HCT116 (cell line): ENCODE data around the gene ZNF451. TPM values are rescaled to one million over a fixed set of nuclear protein-coding genes. Genes with fewer than 3 reads are reported as not detected.

ENCODE experiments used
- ATAC-seq: fragments of 200-7000 bp; cut with Tn5 transposase; 2 replicates; pipeline ENCODE4 v1.9.1; 2020; ENCODE audit warnings: mild to moderate bottlenecking, moderate library complexity
- BruUV-seq: library from RNA; stranded (reverse); fragments of 400-500 nt; replicated peaks from 2 replicates; lab custom pipeline; 2021; lab: Mats Ljungman, UMichigan
- CTCF ChIA-PET: fragments of 300-600 bp; sonication (Branson Sonifier 250); formaldehyde crosslinking; loops from one replicate; lab custom pipeline; 2021; ENCODE audit warnings: antibody characterized with exemption; lab: Charles Lee
- POLR2A ChIA-PET: fragments of 300-600, 350-600 bp; sonication (Branson Sonifier 250); formaldehyde crosslinking; loops from one replicate; lab custom pipeline; 2021; ENCODE audit warnings: antibody characterized with exemption; lab: Charles Lee
- RAD21 ChIA-PET, 2 experiments: fragments of 300-600 bp; sonication (Branson Sonifier 250); formaldehyde crosslinking; loops; one replicate each; lab custom pipeline; 2023; ENCODE audit warnings: low total read pairs in 2 of 2; ENCODE audit not compliant: uncharacterized antibody in 2 of 2, unreplicated experiment in 2 of 2, low non-redundant PET in 1 of 2; lab: Charles Lee
- DNase-seq: peaks from one replicate; pipeline ENCODE4 v3.0.0-alpha.2; 2010; ENCODE audit warnings: low read depth, low spot score
- H2AFZ ChIP-seq: fragments of 200-600 bp; shearing (Covaris generic), sonication (generic); 2 replicates; pipeline ENCODE4 v1.6.1; 2017; ENCODE audit warnings: low read depth, mixed run types, mixed read lengths, antibody characterized with exemption, low read length; ENCODE audit not compliant: poor library complexity, severe bottlenecking
- H3K27ac ChIP-seq: 2 replicates; pipeline ENCODE4 v1.5.1; 2012; ENCODE audit warnings: low read depth, low read length
- H3K27me3 ChIP-seq: fragments of 200-600 bp; sonication (generic); 2 replicates; pipeline ENCODE4 v1.6.1; 2016; ENCODE audit warnings: mixed run types, low read length, mixed read lengths; ENCODE audit not compliant: insufficient read depth
- H3K36me3 ChIP-seq, 2 experiments: fragments of 200-500 bp in 1 of 2; fragments of 200-600 bp in 1 of 2; sonication (Bioruptor generic) in 1 of 2; sonication (generic) in 1 of 2; 2 replicates each; pipeline versions ENCODE4 v1.5.1 to v1.6.1; 2014 to 2016; ENCODE audit warnings: low read length in 2 of 2, inconsistent platforms in 1 of 2, mixed read lengths in 1 of 2, mixed run types in 1 of 2; ENCODE audit not compliant: insufficient read depth in 2 of 2, control insufficient read depth in 1 of 2
- H3K4me1 ChIP-seq, 2 experiments: fragments of 200-600 bp in 1 of 2; sonication (generic) in 1 of 2; 2 replicates each; pipeline versions ENCODE4 v1.5.1 to v1.6.1; 2012 to 2017; ENCODE audit warnings: low read length in 2 of 2, inconsistent platforms in 1 of 2, mild to moderate bottlenecking in 1 of 2, mixed read lengths in 1 of 2, mixed run types in 1 of 2, moderate library complexity in 1 of 2; ENCODE audit not compliant: insufficient read depth in 2 of 2, control insufficient read depth in 1 of 2
- H3K4me2 ChIP-seq: fragments of 200-600 bp; sonication (generic); 2 replicates; pipeline ENCODE4 v1.6.1; 2017; ENCODE audit warnings: mixed run types, low read length, mixed read lengths
- H3K4me3 ChIP-seq, 2 experiments: fragments of 200-600 bp in 1 of 2; sonication (generic) in 1 of 2; replicated peaks in 1 of 2; 2 replicates each; pipeline ENCODE4 v1.5.1; 2011 to 2016; ENCODE audit warnings: low read length in 2 of 2, control low read depth in 1 of 2, low read depth in 1 of 2, mild to moderate bottlenecking in 1 of 2, mixed read lengths in 1 of 2, mixed run types in 1 of 2
- H3K79me2 ChIP-seq: fragments of 200-600 bp; sonication (generic); 2 replicates; pipeline ENCODE4 v1.6.1; 2017; ENCODE audit warnings: mild to moderate bottlenecking, mixed run types, low read length, moderate library complexity, mixed read lengths; ENCODE audit not compliant: insufficient read depth
- H3K9ac ChIP-seq: fragments of 200-600 bp; sonication (generic); 2 replicates; pipeline ENCODE4 v1.6.1; 2016; ENCODE audit warnings: low read length, mixed read lengths
- H3K9me2 ChIP-seq: fragments of 200-600 bp; sonication (generic), shearing (Covaris generic); 2 replicates; pipeline ENCODE4 v1.6.1; 2017; ENCODE audit warnings: mixed run types, mild to moderate bottlenecking, moderate library complexity; ENCODE audit not compliant: insufficient read depth
- H3K9me3 ChIP-seq, 2 experiments: fragments of 200-500 bp in 1 of 2; fragments of 200-600 bp in 1 of 2; sonication (Bioruptor generic) in 1 of 2; sonication (generic) in 1 of 2; 2 replicates each; pipeline ENCODE4 v1.6.1; 2014 to 2017; ENCODE audit warnings: low read length in 2 of 2, mixed read lengths in 2 of 2, inconsistent platforms in 1 of 2, low read depth in 1 of 2, mild to moderate bottlenecking in 1 of 2, mixed run types in 1 of 2, moderate library complexity in 1 of 2; ENCODE audit not compliant: control insufficient read depth in 1 of 2, insufficient read depth in 1 of 2
- H4K20me1 ChIP-seq: fragments of 200-600 bp; sonication (generic), shearing (Covaris generic); 2 replicates; pipeline ENCODE4 v1.6.1; 2017; ENCODE audit warnings: mixed run types, mild to moderate bottlenecking, moderate library complexity; ENCODE audit not compliant: insufficient read depth
- CEBPB ChIP-seq: IDR thresholded peaks from 2 replicates; pipeline ENCODE4 v1.6.1; 2012; ENCODE audit warnings: low read depth
- EGR1 ChIP-seq: IDR thresholded peaks from 2 replicates; pipeline ENCODE4 v1.6.1; 2012; ENCODE audit warnings: low read depth
- EZH2phosphoT487 ChIP-seq: fragments of 200-600 bp; IDR thresholded peaks from 2 replicates; pipeline ENCODE4 v1.6.1; 2018; ENCODE audit warnings: antibody characterized with exemption, borderline replicate concordance
- FOSL1 ChIP-seq: IDR thresholded peaks from 2 replicates; pipeline ENCODE4 v1.6.1; 2012; ENCODE audit warnings: low read depth
- JUND ChIP-seq: IDR thresholded peaks from 2 replicates; pipeline ENCODE4 v1.6.1; 2012
- POLR2A ChIP-seq: IDR thresholded peaks from 2 replicates; pipeline ENCODE4 v1.7.0; 2011; ENCODE audit warnings: borderline replicate concordance; ENCODE audit not compliant: insufficient read depth, insufficient read length; ENCODE audit errors: extremely low read depth
- POLR2AphosphoS5 ChIP-seq: IDR thresholded peaks from 2 replicates; pipeline ENCODE4 v1.6.1; 2011; ENCODE audit warnings: mild to moderate bottlenecking, low read depth, low read length, moderate library complexity
- RAD21 ChIP-seq: IDR thresholded peaks from 2 replicates; pipeline ENCODE4 v1.6.1; 2012; ENCODE audit warnings: low read depth, mild to moderate bottlenecking
- SP1 ChIP-seq: IDR thresholded peaks from 2 replicates; pipeline ENCODE4 v1.6.1; 2012; ENCODE audit warnings: low read depth
- ZFX ChIP-seq: fragments of 450-650 bp; IDR thresholded peaks from 2 replicates; pipeline ENCODE4 v1.6.1; 2017
- intact Hi-C: fragments of 100-400 bp; cut with micrococcal nuclease; formaldehyde crosslinking; loops from 2 replicates; pipeline ENCODE4 v1.10.0; 2022
- total RNA-seq: library from RNA; stranded (reverse); gene quantifications from one replicate; pipeline ENCODE4 v1.2.1, GENCODE V29; 2021; ENCODE audit not compliant: unreplicated experiment
- TF ChIP-seq, protein P1 (sequence below): IDR thresholded peaks from 2 replicates; pipeline ENCODE4 v1.6.1; 2012; ENCODE audit warnings: low read depth
- TF ChIP-seq, protein P2 (sequence below): IDR thresholded peaks from 2 replicates; pipeline ENCODE4 v1.6.1; 2011; ENCODE audit warnings: mild to moderate bottlenecking, low read length, moderate library complexity; ENCODE audit not compliant: insufficient replicate concordance; ENCODE audit errors: extremely low read depth
- TF ChIP-seq, protein P3 (sequence below): IDR thresholded peaks from 2 replicates; pipeline ENCODE4 v1.6.1; 2012

The ZNF451 gene
- total RNA-seq, 1 experiment from 2014 or later: 49.1 TPM

DNA sequence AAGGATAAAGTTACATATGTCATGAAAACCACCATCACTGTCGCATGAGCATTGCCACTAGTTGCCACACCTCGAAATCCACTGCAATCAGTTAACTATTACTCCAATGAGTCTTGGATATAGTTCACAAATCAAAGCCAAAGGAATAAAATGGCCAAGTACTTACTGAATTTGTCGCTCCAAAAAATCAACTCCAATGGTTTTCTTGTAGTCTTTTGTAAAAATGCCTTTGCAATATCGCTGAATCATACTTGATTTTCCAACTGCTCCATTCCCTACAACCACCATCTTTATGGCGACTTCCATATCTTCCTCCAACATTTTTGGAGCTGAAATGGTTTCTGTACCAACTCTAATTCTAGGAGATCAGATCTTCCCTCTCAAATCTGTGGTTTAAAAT lies 120.1 kb downstream of the ZNF451 start:
- ATAC-seq: no peak

DNA sequence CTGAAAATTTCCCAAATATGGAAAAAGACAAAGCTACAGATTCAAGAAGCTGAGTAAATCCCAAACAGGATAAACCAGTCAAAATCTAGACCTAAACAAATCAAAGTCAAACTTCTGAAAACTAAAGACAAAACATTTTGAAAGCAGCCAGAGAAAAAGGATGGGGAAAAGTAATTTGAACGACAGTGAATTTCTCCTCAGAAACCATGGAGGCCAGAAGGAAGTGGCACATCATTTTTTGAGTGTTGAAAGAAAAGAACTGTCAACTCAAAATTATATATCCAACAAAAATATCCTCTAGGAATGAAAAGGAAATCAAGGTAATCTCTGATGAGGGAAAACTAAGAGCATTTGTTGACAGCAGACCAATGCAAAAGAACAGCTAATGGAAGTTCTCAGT lies 125.3 kb downstream of the ZNF451 start:
- H3K79me2 ChIP-seq: peaks cover 78% of the 10 kb centered on the region
- peaks cover 0 to 5% of the 10 kb centered on the region in 2 experiments; a peak in 1 of 4 replicates for H3K4me1 ChIP-seq
- intact Hi-C loops: no loop called here
- no peak overlapping the region for H3K4me3 ChIP-seq
- DNase-seq: no peak
- POLR2A ChIA-PET: no interaction called here
- no peaks in the 10 kb centered on the region for H3K9me3 ChIP-seq
- no peak overlapping the region for H3K4me2 ChIP-seq
- H2AFZ ChIP-seq: no peak overlapping the region
- no peaks in the 10 kb centered on the region for H3K27me3 ChIP-seq
- no peak for ATAC-seq
- H3K27ac ChIP-seq: no peak overlapping the region
- no TSS peak for BruUV-seq
- no peaks in the 10 kb centered on the region for H3K36me3 ChIP-seq
- H3K9ac ChIP-seq: no peak overlapping the region
- CTCF ChIA-PET: no interaction called here
- H4K20me1 ChIP-seq: no peaks in the 10 kb centered on the region; the same call in 1 of the 2 replicates
- RAD21 ChIA-PET: no interaction called here
- no peak for TF ChIP-seq POLR2AphosphoS5
- no peak for TF ChIP-seq RAD21
- TF ChIP-seq ZFX: no peak
- TF ChIP-seq, protein P1, sequence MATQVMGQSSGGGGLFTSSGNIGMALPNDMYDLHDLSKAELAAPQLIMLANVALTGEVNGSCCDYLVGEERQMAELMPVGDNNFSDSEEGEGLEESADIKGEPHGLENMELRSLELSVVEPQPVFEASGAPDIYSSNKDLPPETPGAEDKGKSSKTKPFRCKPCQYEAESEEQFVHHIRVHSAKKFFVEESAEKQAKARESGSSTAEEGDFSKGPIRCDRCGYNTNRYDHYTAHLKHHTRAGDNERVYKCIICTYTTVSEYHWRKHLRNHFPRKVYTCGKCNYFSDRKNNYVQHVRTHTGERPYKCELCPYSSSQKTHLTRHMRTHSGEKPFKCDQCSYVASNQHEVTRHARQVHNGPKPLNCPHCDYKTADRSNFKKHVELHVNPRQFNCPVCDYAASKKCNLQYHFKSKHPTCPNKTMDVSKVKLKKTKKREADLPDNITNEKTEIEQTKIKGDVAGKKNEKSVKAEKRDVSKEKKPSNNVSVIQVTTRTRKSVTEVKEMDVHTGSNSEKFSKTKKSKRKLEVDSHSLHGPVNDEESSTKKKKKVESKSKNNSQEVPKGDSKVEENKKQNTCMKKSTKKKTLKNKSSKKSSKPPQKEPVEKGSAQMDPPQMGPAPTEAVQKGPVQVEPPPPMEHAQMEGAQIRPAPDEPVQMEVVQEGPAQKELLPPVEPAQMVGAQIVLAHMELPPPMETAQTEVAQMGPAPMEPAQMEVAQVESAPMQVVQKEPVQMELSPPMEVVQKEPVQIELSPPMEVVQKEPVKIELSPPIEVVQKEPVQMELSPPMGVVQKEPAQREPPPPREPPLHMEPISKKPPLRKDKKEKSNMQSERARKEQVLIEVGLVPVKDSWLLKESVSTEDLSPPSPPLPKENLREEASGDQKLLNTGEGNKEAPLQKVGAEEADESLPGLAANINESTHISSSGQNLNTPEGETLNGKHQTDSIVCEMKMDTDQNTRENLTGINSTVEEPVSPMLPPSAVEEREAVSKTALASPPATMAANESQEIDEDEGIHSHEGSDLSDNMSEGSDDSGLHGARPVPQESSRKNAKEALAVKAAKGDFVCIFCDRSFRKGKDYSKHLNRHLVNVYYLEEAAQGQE: no peak
- no peak for TF ChIP-seq CEBPB
- no peak for TF ChIP-seq EZH2phosphoT487
- TF ChIP-seq POLR2A: no peak
- TF ChIP-seq FOSL1: no peak
- H3K9me2 ChIP-seq: no peaks in the 10 kb centered on the region; the same call in 1 of the 2 replicates

More for the DNA sequence above, 120.1 kb downstream of the ZNF451 start:
- Histone ChIP-seq H3K27ac (no peak overlapping the region), H3K9ac (no peak overlapping the region), H3K79me2 (peaks cover 36% of the 10 kb centered on the region), H3K4me1 (peaks cover 0 to 5% of the 10 kb centered on the region in 2 experiments; a peak in 1 of 4 replicates), H3K9me3 (no peaks in the 10 kb centered on the region), H3K36me3 (no peaks in the 10 kb centered on the region), H3K27me3 (no peaks in the 10 kb centered on the region), H3K4me2 (no peak overlapping the region), H3K9me2 (no peaks in the 10 kb centered on the region), H4K20me1 (no peaks in the 10 kb centered on the region; the same call in 1 of the 2 replicates), H2AFZ (no peak overlapping the region), H3K4me3 (no peak overlapping the region)
- intact Hi-C loops: no loop called here
- ChIA-PET RAD21 (no interaction called here), CTCF (no interaction called here), POLR2A (no interaction called here)
- DNase-seq: no peak
- no TSS peak for BruUV-seq
- TF ChIP-seq, protein P2, sequence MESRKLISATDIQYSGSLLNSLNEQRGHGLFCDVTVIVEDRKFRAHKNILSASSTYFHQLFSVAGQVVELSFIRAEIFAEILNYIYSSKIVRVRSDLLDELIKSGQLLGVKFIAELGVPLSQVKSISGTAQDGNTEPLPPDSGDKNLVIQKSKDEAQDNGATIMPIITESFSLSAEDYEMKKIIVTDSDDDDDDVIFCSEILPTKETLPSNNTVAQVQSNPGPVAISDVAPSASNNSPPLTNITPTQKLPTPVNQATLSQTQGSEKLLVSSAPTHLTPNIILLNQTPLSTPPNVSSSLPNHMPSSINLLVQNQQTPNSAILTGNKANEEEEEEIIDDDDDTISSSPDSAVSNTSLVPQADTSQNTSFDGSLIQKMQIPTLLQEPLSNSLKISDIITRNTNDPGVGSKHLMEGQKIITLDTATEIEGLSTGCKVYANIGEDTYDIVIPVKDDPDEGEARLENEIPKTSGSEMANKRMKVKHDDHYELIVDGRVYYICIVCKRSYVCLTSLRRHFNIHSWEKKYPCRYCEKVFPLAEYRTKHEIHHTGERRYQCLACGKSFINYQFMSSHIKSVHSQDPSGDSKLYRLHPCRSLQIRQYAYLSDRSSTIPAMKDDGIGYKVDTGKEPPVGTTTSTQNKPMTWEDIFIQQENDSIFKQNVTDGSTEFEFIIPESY: no peak
- TF ChIP-seq EZH2phosphoT487 (no peak), EGR1 (no peak), SP1 (no peak), JUND (no peak)
- TF ChIP-seq, protein P3, sequence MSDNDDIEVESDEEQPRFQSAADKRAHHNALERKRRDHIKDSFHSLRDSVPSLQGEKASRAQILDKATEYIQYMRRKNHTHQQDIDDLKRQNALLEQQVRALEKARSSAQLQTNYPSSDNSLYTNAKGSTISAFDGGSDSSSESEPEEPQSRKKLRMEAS: no peak
